ENCODE measurements around the gene PARVA. TPM values are rescaled to one million over a fixed set of nuclear protein-coding genes. Genes with fewer than 3 reads are reported as not detected.

PARVA gene
- total RNA-seq, 2 experiments from 2014 or later, result not detected

- Histone ChIP-seq H3K9me3 (ENCODE audit: low read length) (no peaks in the 10 kb centered on the region), H3K79me2 (ENCODE audit: insufficient read depth, low read depth, low read length) (no peaks in the 10 kb centered on the region), H3K27ac (ENCODE audit: low read depth, low read length, poor library complexity, severe bottlenecking) (no peak overlapping the region), H3K9me2 (ENCODE audit: insufficient read depth, low read length) (no peaks in the 10 kb centered on the region), H2AFZ (ENCODE audit: low read length) (no peak overlapping the region), H4K20me1 (ENCODE audit: insufficient read depth, low read length) (no peaks in the 10 kb centered on the region), H3K4me3 (ENCODE audit: low read depth, low read length, poor library complexity, severe bottlenecking) (no peak overlapping the region), H3K4me1 (ENCODE audit: insufficient read depth, low read length, poor library complexity, severe bottlenecking) (no peaks in the 10 kb centered on the region), H3K4me2 (ENCODE audit: low read length) (no peak overlapping the region), H3K36me3 (ENCODE audit: insufficient read depth, low read length) (no peaks in the 10 kb centered on the region)
- BruUV-seq (replicated peaks), result no TSS peak
- intact Hi-C loops (cut with micrococcal nuclease; ENCODE audit: unreplicated experiment), result no loop called here
- ChIA-PET POLR2A (interaction anchor here (0.5 kb wide), 1 partner anchor 9 kb away, joined by 5 read pairs; no protein-coding TSS in a partner anchor), CTCF (ENCODE audit: unreplicated experiment) (no interaction called here)
- TF ChIP-seq CTCF (conservative IDR thresholded peaks at IDR 0.05; ENCODE audit: low read length) (no peak), EZH2phosphoT487 (IDR thresholded peaks at IDR 0.05; ENCODE audit: borderline replicate concordance, low read depth, low read length) (no peak)
- DNase-seq (ENCODE audit: low spot score), result no peak
Observed at GRCh38 chr11:12531020-12531419, 153.6 kb downstream of the PARVA start.

GRCh38 chr11:12531681-12532080 lies 154.3 kb downstream of the PARVA start:
- no TSS peak for BruUV-seq (replicated peaks)
- intact Hi-C loops (cut with micrococcal nuclease; ENCODE audit: unreplicated experiment), result no loop called here

More at GRCh38 chr11:12531681-12532080, 154.3 kb downstream of the PARVA start:
- no peak for DNase-seq (ENCODE audit: low spot score)
- Histone ChIP-seq H3K79me2 (ENCODE audit: insufficient read depth, low read depth, low read length) (no peaks in the 10 kb centered on the region), H3K9me3 (ENCODE audit: low read length) (no peaks in the 10 kb centered on the region), H3K9me2 (ENCODE audit: insufficient read depth, low read length) (no peaks in the 10 kb centered on the region), H3K4me3 (ENCODE audit: low read depth, low read length, poor library complexity, severe bottlenecking) (no peak overlapping the region), H3K27ac (ENCODE audit: low read depth, low read length, poor library complexity, severe bottlenecking) (no peak overlapping the region), H3K4me2 (ENCODE audit: low read length) (no peak overlapping the region), H3K36me3 (ENCODE audit: insufficient read depth, low read length) (no peaks in the 10 kb centered on the region), H2AFZ (ENCODE audit: low read length) (no peak overlapping the region), H3K4me1 (ENCODE audit: insufficient read depth, low read length, poor library complexity, severe bottlenecking) (no peaks in the 10 kb centered on the region), H4K20me1 (ENCODE audit: insufficient read depth, low read length) (no peaks in the 10 kb centered on the region)
- ChIA-PET CTCF (ENCODE audit: unreplicated experiment) (no interaction called here), POLR2A (interaction anchor here (0.5 kb wide), 2 partner anchors 9 to 42 kb away, joined by 4 to 5 read pairs; no protein-coding TSS in a partner anchor)
- TF ChIP-seq EZH2phosphoT487 (IDR thresholded peaks at IDR 0.05; ENCODE audit: borderline replicate concordance, low read depth, low read length), result no peak
- no peak for TF ChIP-seq CTCF (conservative IDR thresholded peaks at IDR 0.05; ENCODE audit: low read length)
